HCT116 (cell line): ENCODE measurements around the gene ASB8. TPM values are rescaled to one million over a fixed set of nuclear protein-coding genes. Genes with fewer than 3 reads are reported as not detected.

Experiments used
- ATAC-seq: fragments of 200-7000 bp; cut with Tn5 transposase; 2 replicates; pipeline ENCODE4 v1.9.1; 2020; ENCODE audit warnings: mild to moderate bottlenecking, moderate library complexity
- BruUV-seq: library from RNA; stranded (reverse); fragments of 400-500 nt; replicated peaks from 2 replicates; lab custom pipeline; 2021; lab: Mats Ljungman, UMichigan
- CTCF ChIA-PET: fragments of 300-600 bp; sonication (Branson Sonifier 250); formaldehyde crosslinking; loops from one replicate; lab custom pipeline; 2021; ENCODE audit warnings: antibody characterized with exemption; lab: Charles Lee
- POLR2A ChIA-PET: fragments of 300-600, 350-600 bp; sonication (Branson Sonifier 250); formaldehyde crosslinking; loops from one replicate; lab custom pipeline; 2021; ENCODE audit warnings: antibody characterized with exemption; lab: Charles Lee
- RAD21 ChIA-PET, 2 experiments: fragments of 300-600 bp; sonication (Branson Sonifier 250); formaldehyde crosslinking; loops; one replicate each; lab custom pipeline; 2023; ENCODE audit warnings: low total read pairs in 2 of 2; ENCODE audit not compliant: uncharacterized antibody in 2 of 2, unreplicated experiment in 2 of 2, low non-redundant PET in 1 of 2; lab: Charles Lee
- DNase-seq: peaks from one replicate; pipeline ENCODE4 v3.0.0-alpha.2; 2010; ENCODE audit warnings: low read depth, low spot score
- H2AFZ ChIP-seq: fragments of 200-600 bp; shearing (Covaris generic), sonication (generic); 2 replicates; pipeline ENCODE4 v1.6.1; 2017; ENCODE audit warnings: low read depth, mixed run types, mixed read lengths, antibody characterized with exemption, low read length; ENCODE audit not compliant: poor library complexity, severe bottlenecking
- H3K27ac ChIP-seq: 2 replicates; pipeline ENCODE4 v1.5.1; 2012; ENCODE audit warnings: low read depth, low read length
- H3K27me3 ChIP-seq: fragments of 200-600 bp; sonication (generic); 2 replicates; pipeline ENCODE4 v1.6.1; 2016; ENCODE audit warnings: mixed run types, low read length, mixed read lengths; ENCODE audit not compliant: insufficient read depth
- H3K36me3 ChIP-seq, 2 experiments: fragments of 200-500 bp in 1 of 2; fragments of 200-600 bp in 1 of 2; sonication (Bioruptor generic) in 1 of 2; sonication (generic) in 1 of 2; 2 replicates each; pipeline versions ENCODE4 v1.5.1 to v1.6.1; 2014 to 2016; ENCODE audit warnings: low read length in 2 of 2, inconsistent platforms in 1 of 2, mixed read lengths in 1 of 2, mixed run types in 1 of 2; ENCODE audit not compliant: insufficient read depth in 2 of 2, control insufficient read depth in 1 of 2
- H3K4me1 ChIP-seq, 2 experiments: fragments of 200-600 bp in 1 of 2; sonication (generic) in 1 of 2; 2 replicates each; pipeline versions ENCODE4 v1.5.1 to v1.6.1; 2012 to 2017; ENCODE audit warnings: low read length in 2 of 2, inconsistent platforms in 1 of 2, mild to moderate bottlenecking in 1 of 2, mixed read lengths in 1 of 2, mixed run types in 1 of 2, moderate library complexity in 1 of 2; ENCODE audit not compliant: insufficient read depth in 2 of 2, control insufficient read depth in 1 of 2
- H3K4me2 ChIP-seq: fragments of 200-600 bp; sonication (generic); 2 replicates; pipeline ENCODE4 v1.6.1; 2017; ENCODE audit warnings: mixed run types, low read length, mixed read lengths
- H3K4me3 ChIP-seq, 2 experiments: fragments of 200-600 bp in 1 of 2; sonication (generic) in 1 of 2; replicated peaks in 1 of 2; 2 replicates each; pipeline ENCODE4 v1.5.1; 2011 to 2016; ENCODE audit warnings: low read length in 2 of 2, control low read depth in 1 of 2, low read depth in 1 of 2, mild to moderate bottlenecking in 1 of 2, mixed read lengths in 1 of 2, mixed run types in 1 of 2
- H3K79me2 ChIP-seq: fragments of 200-600 bp; sonication (generic); 2 replicates; pipeline ENCODE4 v1.6.1; 2017; ENCODE audit warnings: mild to moderate bottlenecking, mixed run types, low read length, moderate library complexity, mixed read lengths; ENCODE audit not compliant: insufficient read depth
- H3K9ac ChIP-seq: fragments of 200-600 bp; sonication (generic); 2 replicates; pipeline ENCODE4 v1.6.1; 2016; ENCODE audit warnings: low read length, mixed read lengths
- H3K9me2 ChIP-seq: fragments of 200-600 bp; sonication (generic), shearing (Covaris generic); 2 replicates; pipeline ENCODE4 v1.6.1; 2017; ENCODE audit warnings: mixed run types, mild to moderate bottlenecking, moderate library complexity; ENCODE audit not compliant: insufficient read depth
- H3K9me3 ChIP-seq, 2 experiments: fragments of 200-500 bp in 1 of 2; fragments of 200-600 bp in 1 of 2; sonication (Bioruptor generic) in 1 of 2; sonication (generic) in 1 of 2; 2 replicates each; pipeline ENCODE4 v1.6.1; 2014 to 2017; ENCODE audit warnings: low read length in 2 of 2, mixed read lengths in 2 of 2, inconsistent platforms in 1 of 2, low read depth in 1 of 2, mild to moderate bottlenecking in 1 of 2, mixed run types in 1 of 2, moderate library complexity in 1 of 2; ENCODE audit not compliant: control insufficient read depth in 1 of 2, insufficient read depth in 1 of 2
- H4K20me1 ChIP-seq: fragments of 200-600 bp; sonication (generic), shearing (Covaris generic); 2 replicates; pipeline ENCODE4 v1.6.1; 2017; ENCODE audit warnings: mixed run types, mild to moderate bottlenecking, moderate library complexity; ENCODE audit not compliant: insufficient read depth
- CBX3 ChIP-seq: IDR thresholded peaks from 2 replicates; pipeline ENCODE4 v1.6.1; 2012; ENCODE audit warnings: low read depth
- CEBPB ChIP-seq: IDR thresholded peaks from 2 replicates; pipeline ENCODE4 v1.6.1; 2012; ENCODE audit warnings: low read depth
- EGR1 ChIP-seq: IDR thresholded peaks from 2 replicates; pipeline ENCODE4 v1.6.1; 2012; ENCODE audit warnings: low read depth
- ELF1 ChIP-seq: IDR thresholded peaks from 2 replicates; pipeline ENCODE4 v1.6.1; 2012; ENCODE audit warnings: low read depth, borderline replicate concordance
- FOSL1 ChIP-seq: IDR thresholded peaks from 2 replicates; pipeline ENCODE4 v1.6.1; 2012; ENCODE audit warnings: low read depth
- POLR2AphosphoS5 ChIP-seq: IDR thresholded peaks from 2 replicates; pipeline ENCODE4 v1.6.1; 2011; ENCODE audit warnings: mild to moderate bottlenecking, low read depth, low read length, moderate library complexity
- RAD21 ChIP-seq: IDR thresholded peaks from 2 replicates; pipeline ENCODE4 v1.6.1; 2012; ENCODE audit warnings: low read depth, mild to moderate bottlenecking
- SIN3A ChIP-seq: IDR thresholded peaks from 2 replicates; pipeline ENCODE4 v1.6.1; 2012; ENCODE audit warnings: low read depth
- SRF ChIP-seq: IDR thresholded peaks from 2 replicates; pipeline ENCODE4 v1.6.1; 2012; ENCODE audit warnings: low read depth
- YY1 ChIP-seq: IDR thresholded peaks from 2 replicates; pipeline ENCODE4 v1.6.1; 2011; ENCODE audit warnings: low read length, low read depth, moderate library complexity, mild to moderate bottlenecking; ENCODE audit not compliant: insufficient replicate concordance; ENCODE audit errors: extremely low read depth
- ZFX ChIP-seq: fragments of 450-650 bp; IDR thresholded peaks from 2 replicates; pipeline ENCODE4 v1.6.1; 2017
- intact Hi-C: fragments of 100-400 bp; cut with micrococcal nuclease; formaldehyde crosslinking; loops from 2 replicates; pipeline ENCODE4 v1.10.0; 2022
- total RNA-seq: library from RNA; stranded (reverse); gene quantifications from one replicate; pipeline ENCODE4 v1.2.1, GENCODE V29; 2021; ENCODE audit not compliant: unreplicated experiment
- TF ChIP-seq, protein P1 (sequence below): IDR thresholded peaks from 2 replicates; pipeline ENCODE4 v1.6.1; 2012; ENCODE audit warnings: low read depth

The ASB8 gene
- total RNA-seq, 1 experiment from 2014 or later, result 14.0 TPM

- peak; percentile 71 for TF ChIP-seq ELF1
- peak; percentile 47 for TF ChIP-seq EGR1
- TF ChIP-seq RAD21, result no peak
- peak; percentile 75 for TF ChIP-seq YY1
- peak; percentile 57 for TF ChIP-seq POLR2AphosphoS5
- TF ChIP-seq FOSL1, result no peak; the same call in 1 of the 2 replicates
- TF ChIP-seq SRF, result peak; percentile 78
- peak; percentile 90 for TF ChIP-seq CBX3
- no peak for TF ChIP-seq CEBPB
- TF ChIP-seq ZFX, result no peak; the same call in none of the 2 replicates
- no peak for TF ChIP-seq SIN3A
Measured at GRCh38 chr12:48105867-48106680, 51.2 kb downstream of the ASB8 start, which contains the start of gene SENP1 (continued).

GRCh38 chr12:48105321-48105866 lies 51.9 kb downstream of the ASB8 start:
- TSS peak; percentile 55 for BruUV-seq
- ChIA-PET POLR2A (interaction anchor here (0.8 to 1.4 kb wide), 2 partner anchors 13 to 201 kb away, joined by 3 to 6 read pairs; partner anchors contain the start of genes PFKM and VDR), RAD21 (no interaction called here), CTCF (no interaction called here)
- H3K4me2 ChIP-seq, result peak overlapping the region; percentile 87
- H3K27ac ChIP-seq, result peak overlapping the region; percentile 65
- TF ChIP-seq, protein P1, sequence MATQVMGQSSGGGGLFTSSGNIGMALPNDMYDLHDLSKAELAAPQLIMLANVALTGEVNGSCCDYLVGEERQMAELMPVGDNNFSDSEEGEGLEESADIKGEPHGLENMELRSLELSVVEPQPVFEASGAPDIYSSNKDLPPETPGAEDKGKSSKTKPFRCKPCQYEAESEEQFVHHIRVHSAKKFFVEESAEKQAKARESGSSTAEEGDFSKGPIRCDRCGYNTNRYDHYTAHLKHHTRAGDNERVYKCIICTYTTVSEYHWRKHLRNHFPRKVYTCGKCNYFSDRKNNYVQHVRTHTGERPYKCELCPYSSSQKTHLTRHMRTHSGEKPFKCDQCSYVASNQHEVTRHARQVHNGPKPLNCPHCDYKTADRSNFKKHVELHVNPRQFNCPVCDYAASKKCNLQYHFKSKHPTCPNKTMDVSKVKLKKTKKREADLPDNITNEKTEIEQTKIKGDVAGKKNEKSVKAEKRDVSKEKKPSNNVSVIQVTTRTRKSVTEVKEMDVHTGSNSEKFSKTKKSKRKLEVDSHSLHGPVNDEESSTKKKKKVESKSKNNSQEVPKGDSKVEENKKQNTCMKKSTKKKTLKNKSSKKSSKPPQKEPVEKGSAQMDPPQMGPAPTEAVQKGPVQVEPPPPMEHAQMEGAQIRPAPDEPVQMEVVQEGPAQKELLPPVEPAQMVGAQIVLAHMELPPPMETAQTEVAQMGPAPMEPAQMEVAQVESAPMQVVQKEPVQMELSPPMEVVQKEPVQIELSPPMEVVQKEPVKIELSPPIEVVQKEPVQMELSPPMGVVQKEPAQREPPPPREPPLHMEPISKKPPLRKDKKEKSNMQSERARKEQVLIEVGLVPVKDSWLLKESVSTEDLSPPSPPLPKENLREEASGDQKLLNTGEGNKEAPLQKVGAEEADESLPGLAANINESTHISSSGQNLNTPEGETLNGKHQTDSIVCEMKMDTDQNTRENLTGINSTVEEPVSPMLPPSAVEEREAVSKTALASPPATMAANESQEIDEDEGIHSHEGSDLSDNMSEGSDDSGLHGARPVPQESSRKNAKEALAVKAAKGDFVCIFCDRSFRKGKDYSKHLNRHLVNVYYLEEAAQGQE, result no peak
- peak; percentile 63; the same call in 1 of the 2 replicates for TF ChIP-seq ZFX
- intact Hi-C loops, result loop anchor here (5.0 kb wide), 1 partner anchor 52 kb away; the partner anchor contains the start of gene ASB8
- H2AFZ ChIP-seq, result peak overlapping the region; percentile 46
- H3K9me3 ChIP-seq, result no peaks in the 10 kb centered on the region
- H3K4me1 ChIP-seq, result peaks cover 10 to 18% of the 10 kb centered on the region in 2 experiments
- peak overlapping the region; percentile 92 for H3K9ac ChIP-seq
- no peaks in the 10 kb centered on the region for H3K9me2 ChIP-seq
- H4K20me1 ChIP-seq, result no peaks in the 10 kb centered on the region
- H3K36me3 ChIP-seq, result no peaks in the 10 kb centered on the region
- peaks cover 54% of the 10 kb centered on the region for H3K79me2 ChIP-seq
- ATAC-seq (peak; percentile 18), DNase-seq (no peak)
- H3K27me3 ChIP-seq, result no peaks in the 10 kb centered on the region
- peak overlapping the region; percentile 79 to 86 for H3K4me3 ChIP-seq
